Measurements from ENCODE around the gene FBXO31. TPM values are rescaled to one million over a fixed set of nuclear protein-coding genes. Genes with fewer than 3 reads are reported as not detected.

The FBXO31 gene
- polyA plus RNA-seq, 1 donor from 2014 or later = 20.6 TPM

DNA sequence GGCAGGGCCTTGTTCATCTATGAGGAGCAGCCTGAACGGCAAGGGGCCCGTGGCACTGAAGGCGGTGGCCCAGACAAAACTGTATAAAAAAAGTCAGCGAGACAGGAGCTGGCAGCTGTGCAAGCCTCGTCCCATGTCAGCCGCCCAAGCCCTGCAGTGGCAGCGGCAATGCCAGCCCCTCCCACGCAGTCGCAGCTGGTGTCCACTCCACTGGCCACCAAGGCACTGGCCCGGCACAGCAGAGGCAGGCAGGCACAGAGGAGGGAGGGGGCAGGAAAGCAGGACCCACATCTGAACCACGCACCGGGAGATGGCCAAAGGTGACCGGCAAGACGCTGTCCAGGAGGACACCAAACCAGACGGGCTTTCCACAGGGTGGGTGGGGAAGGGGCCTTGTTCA, 50.5 kb downstream of the FBXO31 start:
- Histone ChIP-seq H2AFZ (ENCODE audit: low read depth, low read length) (no peak overlapping the region), H3K9me3 (ENCODE audit: low read length) (no peaks in the 10 kb centered on the region), H3K27me3 (ENCODE audit: insufficient read depth, low read depth, low read length) (no peaks in the 10 kb centered on the region), H3K36me3 (ENCODE audit: insufficient read depth, low read length) (no peaks in the 10 kb centered on the region), H3K9me2 (ENCODE audit: insufficient read depth, low read length) (no peaks in the 10 kb centered on the region), H3F3A (ENCODE audit: insufficient read depth, low read length, poor library complexity, severe bottlenecking) (no peaks in the 10 kb centered on the region), H3K79me2 (replicated peaks; ENCODE audit: insufficient read depth, low read length) (no peaks in the 10 kb centered on the region), H3K27ac (ENCODE audit: low read length) (no peak overlapping the region), H3K4me2 (ENCODE audit: low read length) (no peak overlapping the region), H3K4me3 (ENCODE audit: low read length) (no peak overlapping the region), H4K20me1 (ENCODE audit: insufficient read depth) (no peaks in the 10 kb centered on the region), H3K9ac (ENCODE audit: low read length) (no peak overlapping the region)
- TF ChIP-seq EZH2 (IDR thresholded peaks at IDR 0.05; ENCODE audit: borderline replicate concordance, insufficient read depth, low read length, poor library complexity, severe bottlenecking) (no peak), SMC3 (conservative IDR thresholded peaks at IDR 0.05; ENCODE audit: poor library complexity) (no peak), POLR2AphosphoS5 (IDR thresholded peaks at IDR 0.05) (no peak), EP300 (conservative IDR thresholded peaks at IDR 0.05; ENCODE audit: poor library complexity, severe bottlenecking) (no peak)
- TF ChIP-seq, protein P1, sequence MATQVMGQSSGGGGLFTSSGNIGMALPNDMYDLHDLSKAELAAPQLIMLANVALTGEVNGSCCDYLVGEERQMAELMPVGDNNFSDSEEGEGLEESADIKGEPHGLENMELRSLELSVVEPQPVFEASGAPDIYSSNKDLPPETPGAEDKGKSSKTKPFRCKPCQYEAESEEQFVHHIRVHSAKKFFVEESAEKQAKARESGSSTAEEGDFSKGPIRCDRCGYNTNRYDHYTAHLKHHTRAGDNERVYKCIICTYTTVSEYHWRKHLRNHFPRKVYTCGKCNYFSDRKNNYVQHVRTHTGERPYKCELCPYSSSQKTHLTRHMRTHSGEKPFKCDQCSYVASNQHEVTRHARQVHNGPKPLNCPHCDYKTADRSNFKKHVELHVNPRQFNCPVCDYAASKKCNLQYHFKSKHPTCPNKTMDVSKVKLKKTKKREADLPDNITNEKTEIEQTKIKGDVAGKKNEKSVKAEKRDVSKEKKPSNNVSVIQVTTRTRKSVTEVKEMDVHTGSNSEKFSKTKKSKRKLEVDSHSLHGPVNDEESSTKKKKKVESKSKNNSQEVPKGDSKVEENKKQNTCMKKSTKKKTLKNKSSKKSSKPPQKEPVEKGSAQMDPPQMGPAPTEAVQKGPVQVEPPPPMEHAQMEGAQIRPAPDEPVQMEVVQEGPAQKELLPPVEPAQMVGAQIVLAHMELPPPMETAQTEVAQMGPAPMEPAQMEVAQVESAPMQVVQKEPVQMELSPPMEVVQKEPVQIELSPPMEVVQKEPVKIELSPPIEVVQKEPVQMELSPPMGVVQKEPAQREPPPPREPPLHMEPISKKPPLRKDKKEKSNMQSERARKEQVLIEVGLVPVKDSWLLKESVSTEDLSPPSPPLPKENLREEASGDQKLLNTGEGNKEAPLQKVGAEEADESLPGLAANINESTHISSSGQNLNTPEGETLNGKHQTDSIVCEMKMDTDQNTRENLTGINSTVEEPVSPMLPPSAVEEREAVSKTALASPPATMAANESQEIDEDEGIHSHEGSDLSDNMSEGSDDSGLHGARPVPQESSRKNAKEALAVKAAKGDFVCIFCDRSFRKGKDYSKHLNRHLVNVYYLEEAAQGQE (IDR thresholded peaks at IDR 0.05; ENCODE audit: borderline replicate concordance) = no peak

DNA sequence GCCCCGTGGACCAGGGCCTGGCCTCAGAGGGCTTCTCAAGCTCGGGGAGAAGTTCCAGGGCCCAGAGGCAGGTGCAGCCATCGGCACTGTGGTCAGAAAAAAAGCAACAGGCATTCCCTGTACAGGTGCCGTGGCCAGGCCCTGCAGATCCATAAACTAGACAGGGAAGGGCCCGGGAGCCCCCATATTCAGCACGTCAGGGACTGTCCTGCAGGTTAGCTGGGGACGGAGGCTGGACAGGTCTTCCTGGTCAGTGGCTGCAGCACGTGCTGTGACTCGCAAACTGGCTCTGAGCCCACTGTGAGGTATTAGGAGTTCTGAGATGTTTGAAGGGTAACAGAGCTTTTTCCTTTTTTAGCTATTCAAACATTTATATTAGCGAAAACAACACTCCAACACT, 51.4 kb downstream of the FBXO31 start:
- TF ChIP-seq EZH2 (IDR thresholded peaks at IDR 0.05; ENCODE audit: borderline replicate concordance, insufficient read depth, low read length, poor library complexity, severe bottlenecking) (no peak), MXI1 (conservative IDR thresholded peaks at IDR 0.05; ENCODE audit: poor library complexity, severe bottlenecking) (no peak), SMC3 (conservative IDR thresholded peaks at IDR 0.05; ENCODE audit: poor library complexity) (no peak), POLR2AphosphoS5 (IDR thresholded peaks at IDR 0.05) (no peak), TAF1 (IDR thresholded peaks at IDR 0.05; ENCODE audit: low read depth) (no peak), RAD21 (conservative IDR thresholded peaks at IDR 0.05) (no peak), EP300 (conservative IDR thresholded peaks at IDR 0.05; ENCODE audit: poor library complexity, severe bottlenecking) (no peak)
- TF ChIP-seq, protein P2, sequence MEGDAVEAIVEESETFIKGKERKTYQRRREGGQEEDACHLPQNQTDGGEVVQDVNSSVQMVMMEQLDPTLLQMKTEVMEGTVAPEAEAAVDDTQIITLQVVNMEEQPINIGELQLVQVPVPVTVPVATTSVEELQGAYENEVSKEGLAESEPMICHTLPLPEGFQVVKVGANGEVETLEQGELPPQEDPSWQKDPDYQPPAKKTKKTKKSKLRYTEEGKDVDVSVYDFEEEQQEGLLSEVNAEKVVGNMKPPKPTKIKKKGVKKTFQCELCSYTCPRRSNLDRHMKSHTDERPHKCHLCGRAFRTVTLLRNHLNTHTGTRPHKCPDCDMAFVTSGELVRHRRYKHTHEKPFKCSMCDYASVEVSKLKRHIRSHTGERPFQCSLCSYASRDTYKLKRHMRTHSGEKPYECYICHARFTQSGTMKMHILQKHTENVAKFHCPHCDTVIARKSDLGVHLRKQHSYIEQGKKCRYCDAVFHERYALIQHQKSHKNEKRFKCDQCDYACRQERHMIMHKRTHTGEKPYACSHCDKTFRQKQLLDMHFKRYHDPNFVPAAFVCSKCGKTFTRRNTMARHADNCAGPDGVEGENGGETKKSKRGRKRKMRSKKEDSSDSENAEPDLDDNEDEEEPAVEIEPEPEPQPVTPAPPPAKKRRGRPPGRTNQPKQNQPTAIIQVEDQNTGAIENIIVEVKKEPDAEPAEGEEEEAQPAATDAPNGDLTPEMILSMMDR (IDR thresholded peaks at IDR 0.05; ENCODE audit: poor library complexity, severe bottlenecking) = no peak
- TF ChIP-seq, protein P1 (IDR thresholded peaks at IDR 0.05; ENCODE audit: borderline replicate concordance) = no peak
- H4K20me1 ChIP-seq (ENCODE audit: insufficient read depth) = no peaks in the 10 kb centered on the region

More for the DNA sequence above, 51.4 kb downstream of the FBXO31 start:
- Histone ChIP-seq H3K9me2 (ENCODE audit: insufficient read depth, low read length) (no peaks in the 10 kb centered on the region), H3K36me3 (ENCODE audit: insufficient read depth, low read length) (no peaks in the 10 kb centered on the region), H3K4me2 (ENCODE audit: low read length) (no peak overlapping the region), H2AFZ (ENCODE audit: low read depth, low read length) (no peak overlapping the region), H3K27ac (ENCODE audit: low read length) (no peak overlapping the region), H3K9me3 (ENCODE audit: low read length) (no peaks in the 10 kb centered on the region), H3K9ac (ENCODE audit: low read length) (no peak overlapping the region), H3K79me2 (replicated peaks; ENCODE audit: insufficient read depth, low read length) (no peaks in the 10 kb centered on the region), H3K4me3 (ENCODE audit: low read length) (no peak overlapping the region), H3K27me3 (ENCODE audit: insufficient read depth, low read depth, low read length) (no peaks in the 10 kb centered on the region), H3F3A (ENCODE audit: insufficient read depth, low read length, poor library complexity, severe bottlenecking) (no peaks in the 10 kb centered on the region)
